GM21529 (cell line): ENCODE results near the gene JAG2.

Experiments
- ATAC-seq: cut with Tn5 transposase; IDR thresholded peaks from one replicate; pipeline ENCODE4 v1.9.1; 2021; ENCODE audit not compliant: unreplicated experiment

JAG2 gene

GRCh38 chr14:105168496-105168978 is at the start of gene JAG2:
TSS of gene JAG2 (minus strand) at chr14:105168776. CDS start at chr14:105168420, 356 bp downstream.
- no peak for ATAC-seq

GRCh38 chr14:105217774-105218173 is 49.2 kb upstream of the JAG2 start:
- ATAC-seq: no peak

DNA sequence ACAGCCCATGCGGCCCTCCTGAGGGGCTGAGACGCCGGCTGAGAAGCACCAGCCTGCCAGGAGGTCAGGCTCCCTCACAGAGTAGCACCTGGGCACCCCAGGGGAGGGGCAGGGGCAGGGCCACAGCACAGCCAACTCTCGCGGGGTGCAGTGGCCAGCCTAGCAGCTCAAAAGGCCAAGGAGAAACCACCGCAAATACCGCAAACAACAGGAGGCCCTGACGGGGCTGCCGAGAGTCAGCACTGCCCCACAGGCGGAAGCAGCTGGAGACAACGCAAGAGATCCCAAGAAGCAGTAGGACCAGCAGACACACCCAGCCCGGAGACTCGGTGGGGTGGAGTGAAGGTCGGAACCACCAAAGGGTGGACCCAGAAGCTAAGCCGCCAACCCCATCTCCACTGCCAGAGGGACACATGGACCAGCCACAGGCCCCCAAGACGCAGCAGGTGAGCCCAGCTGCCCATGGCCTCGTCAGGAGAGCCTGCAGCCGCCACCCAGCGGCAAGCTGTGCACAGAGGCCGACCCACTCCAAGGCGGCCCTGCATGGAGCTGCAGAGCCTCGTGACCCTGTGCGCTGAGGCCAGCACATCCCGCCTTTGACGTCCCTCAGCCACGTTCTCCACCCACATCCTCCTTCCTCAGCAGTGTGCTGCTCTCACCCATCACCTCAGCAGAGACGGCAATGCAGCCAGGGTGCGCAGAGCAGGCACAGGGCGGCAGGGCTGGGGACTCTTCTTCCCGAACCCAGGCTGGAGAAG is 48.1 kb upstream of the JAG2 start:
- ATAC-seq: no peak

GRCh38 chr14:105215602-105216001 is 47.0 kb upstream of the JAG2 start:
- ATAC-seq: no peak

- no peak for ATAC-seq
Observed at GRCh38 chr14:105214324-105214915, 45.8 kb upstream of the JAG2 start.

DNA sequence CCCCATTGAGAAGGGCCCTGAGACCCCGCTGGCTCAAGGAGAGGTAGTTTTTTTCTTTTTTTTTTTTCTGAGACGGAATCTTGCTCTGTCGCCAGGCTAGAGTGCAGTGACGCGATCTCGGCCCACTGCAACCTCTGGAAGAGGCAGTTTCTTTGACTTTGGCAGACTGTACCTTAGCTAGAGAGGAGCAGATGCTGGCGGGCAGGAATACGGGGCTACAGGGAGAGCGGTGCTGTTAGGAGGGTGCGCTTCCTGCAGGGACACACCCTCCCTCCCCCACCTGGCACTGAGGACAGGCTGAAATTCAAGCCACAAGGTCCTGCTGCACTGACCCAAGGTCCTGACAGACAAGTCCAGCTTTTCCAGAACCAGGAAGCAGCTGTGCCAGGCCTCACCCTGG is 44.8 kb upstream of the JAG2 start:
- no peak for ATAC-seq

DNA sequence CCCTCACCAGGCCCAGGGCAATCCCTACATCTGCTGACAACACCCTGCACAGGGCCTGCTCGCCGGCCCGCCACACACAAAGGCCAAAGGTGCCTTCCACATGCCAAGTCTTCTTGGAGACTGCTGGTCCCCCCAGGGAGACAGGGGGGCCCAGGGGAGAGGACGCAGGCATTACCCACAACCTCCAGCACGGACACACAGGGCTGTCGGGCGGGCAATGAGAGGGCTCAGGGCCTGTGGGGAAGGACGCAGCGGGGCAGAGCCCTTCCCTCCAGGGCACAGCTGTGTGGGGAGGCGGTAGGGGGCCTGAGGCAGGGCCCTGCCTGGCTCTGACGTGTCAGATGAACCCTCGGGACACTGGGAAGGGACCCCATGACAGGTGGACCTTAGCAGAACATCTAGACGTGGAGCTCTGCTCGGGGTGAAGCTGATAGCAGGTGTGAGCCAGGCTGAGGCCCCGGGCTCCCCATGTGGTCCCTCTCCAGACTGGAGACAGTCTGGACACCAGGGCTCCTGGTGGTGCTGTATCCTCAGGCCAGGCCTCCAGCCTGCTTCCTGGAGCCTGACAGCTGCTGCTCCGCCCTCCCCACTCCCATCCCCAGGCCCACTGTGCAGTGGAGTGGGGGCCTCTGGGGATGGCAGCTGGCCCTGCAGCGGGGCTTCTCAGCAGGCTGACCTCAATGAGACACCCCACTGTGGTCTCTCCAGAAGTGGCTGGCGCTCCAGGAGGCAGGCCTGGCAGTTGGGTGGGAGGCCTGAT is 44.1 kb upstream of the JAG2 start:
- ATAC-seq: no peak

DNA sequence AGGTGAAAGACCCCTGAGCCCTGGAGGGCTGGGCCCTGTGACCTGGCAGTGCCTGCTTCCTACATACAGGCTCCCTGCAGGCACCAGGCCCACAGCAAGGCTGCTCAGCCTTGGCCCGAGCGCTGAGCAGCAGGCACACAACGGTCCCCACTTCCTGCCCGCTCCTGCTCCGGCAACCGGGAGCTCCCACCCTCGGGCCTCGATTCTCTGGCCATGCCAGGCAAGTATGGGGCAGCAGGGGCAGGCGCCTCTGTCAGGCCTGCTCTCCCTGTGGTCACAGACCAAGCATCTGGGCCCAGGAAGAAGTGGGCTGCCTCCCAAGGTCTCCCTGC is 43.1 kb upstream of the JAG2 start:
- ATAC-seq: no peak

GRCh38 chr14:105211086-105211757 is 42.6 kb upstream of the JAG2 start:
- ATAC-seq: no peak

DNA sequence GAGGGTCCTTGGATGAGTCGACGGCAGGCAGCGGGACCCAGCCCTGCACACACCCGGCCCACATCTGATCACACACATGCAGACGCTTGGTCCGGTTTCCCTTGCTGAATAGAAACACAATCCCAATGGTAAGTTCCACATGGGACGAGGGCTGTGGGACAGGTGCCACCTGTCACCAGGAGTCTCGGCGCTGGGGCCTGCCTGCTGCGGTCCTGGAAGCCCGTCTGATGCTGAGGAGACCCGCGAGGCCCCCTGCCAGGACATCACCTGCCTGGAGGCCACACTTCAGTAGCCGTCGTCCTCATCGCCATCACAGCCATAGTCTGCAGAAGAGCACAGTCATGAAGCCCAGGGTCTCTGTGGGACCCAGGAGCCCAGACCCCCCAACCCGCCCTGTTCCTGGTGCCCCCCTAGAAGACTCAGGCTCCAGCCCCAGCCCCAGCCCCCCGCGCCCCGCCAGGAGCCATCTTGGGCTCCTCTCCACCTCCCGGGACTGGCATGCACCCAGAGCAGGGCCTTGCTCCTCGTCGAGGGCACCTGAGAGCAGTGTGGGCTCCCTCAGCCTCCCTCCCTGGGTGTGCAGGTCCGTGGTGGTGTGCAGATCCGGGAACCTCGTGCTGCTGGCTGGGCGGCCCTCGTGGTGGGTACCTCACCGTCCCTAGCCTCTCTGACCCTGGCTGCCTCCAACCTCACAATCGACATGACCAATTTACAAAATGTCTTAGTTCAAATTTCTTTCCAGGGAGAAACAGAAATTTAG is 41.9 kb upstream of the JAG2 start:
- ATAC-seq: no peak

- no peak for ATAC-seq
Observed at GRCh38 chr14:105209646-105210045, 41.1 kb upstream of the JAG2 start.

DNA sequence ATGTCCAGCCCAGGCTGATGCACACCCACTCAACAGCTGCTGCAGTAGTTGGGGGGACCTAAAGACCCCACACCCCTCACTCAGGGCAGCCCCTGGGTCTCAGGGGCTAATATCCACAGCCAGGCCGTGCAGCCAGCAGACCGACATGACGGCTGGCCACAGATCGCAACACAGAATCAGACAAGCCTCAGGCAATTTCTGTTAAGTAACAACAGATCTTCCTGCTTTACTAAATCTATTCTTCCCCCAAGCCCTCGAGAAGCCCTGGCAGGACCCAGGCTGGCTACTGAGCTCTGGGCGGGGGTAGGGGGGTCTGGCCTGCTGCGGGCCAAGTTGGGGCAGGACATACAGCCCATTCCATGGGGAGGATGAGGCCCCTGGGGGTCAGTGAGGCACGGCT is 40.5 kb upstream of the JAG2 start:
- ATAC-seq: no peak

DNA sequence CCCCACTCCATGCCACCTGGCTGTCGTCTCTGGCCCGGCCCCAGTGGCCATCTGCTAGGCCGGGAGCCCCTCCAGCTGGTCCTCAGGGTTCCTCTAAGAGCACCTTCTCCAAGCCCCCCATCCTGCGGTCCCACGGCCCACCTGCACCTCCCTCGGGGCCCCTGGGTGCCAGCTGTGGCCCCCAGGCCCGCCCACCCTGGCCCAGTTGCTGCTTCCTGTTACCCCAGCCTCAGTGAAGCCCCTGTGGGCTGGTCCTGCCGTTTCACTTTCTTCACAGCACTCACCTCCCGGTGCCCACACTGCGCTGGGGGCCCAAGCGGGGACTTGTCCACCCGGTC is 40.1 kb upstream of the JAG2 start:
- ATAC-seq: no peak

GRCh38 chr14:105207996-105208737 is 39.6 kb upstream of the JAG2 start:
- ATAC-seq: no peak

GRCh38 chr14:105207460-105207901 is 38.9 kb upstream of the JAG2 start:
- no peak for ATAC-seq

DNA sequence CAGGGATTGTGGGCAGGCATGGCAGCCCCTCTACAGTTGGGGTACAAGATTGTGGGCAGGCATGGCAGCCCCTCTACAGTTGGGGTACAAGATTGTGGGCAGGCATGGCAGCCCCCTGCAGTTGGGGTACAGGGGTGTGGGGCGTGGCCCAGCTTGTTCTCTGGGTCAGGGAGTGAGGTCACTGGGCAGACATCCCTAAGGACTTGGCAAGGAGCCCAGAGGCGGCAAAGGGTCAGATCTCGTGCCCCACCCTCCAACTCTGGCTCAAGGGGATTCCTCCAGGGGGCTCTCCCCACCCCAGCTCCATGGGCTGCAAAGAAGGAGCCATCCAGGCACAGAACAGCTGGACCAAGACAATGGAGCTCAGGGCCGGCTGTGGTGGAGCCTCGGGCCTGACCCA is 38.3 kb upstream of the JAG2 start:
- ATAC-seq: no peak

DNA sequence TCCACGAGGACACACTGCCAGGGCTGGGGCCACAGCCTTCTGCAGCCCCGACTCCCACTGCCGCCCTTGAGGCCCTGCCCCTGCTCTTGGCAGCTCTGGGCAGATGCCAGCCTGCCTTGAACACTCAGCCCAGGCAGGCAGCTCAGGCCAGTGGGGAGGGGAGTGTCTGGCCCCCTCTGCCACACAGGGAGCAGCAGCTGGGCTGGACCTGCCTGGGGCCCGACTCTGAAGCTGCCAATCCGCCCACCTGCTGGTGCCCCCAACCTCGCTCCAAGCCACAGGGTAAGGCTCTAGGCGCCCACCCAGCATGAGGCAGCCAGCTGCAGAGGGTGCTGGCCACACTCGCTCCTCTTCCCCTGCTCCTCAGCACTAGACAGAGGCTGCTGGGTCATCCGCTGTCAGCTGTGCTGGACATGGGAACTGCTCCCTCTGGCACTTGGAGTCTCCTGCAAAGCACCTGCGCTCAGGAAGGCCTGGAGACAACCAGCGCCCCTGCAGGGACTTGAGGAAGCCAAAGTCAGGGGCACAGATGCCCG is 37.2 kb upstream of the JAG2 start:
- no peak for ATAC-seq

DNA sequence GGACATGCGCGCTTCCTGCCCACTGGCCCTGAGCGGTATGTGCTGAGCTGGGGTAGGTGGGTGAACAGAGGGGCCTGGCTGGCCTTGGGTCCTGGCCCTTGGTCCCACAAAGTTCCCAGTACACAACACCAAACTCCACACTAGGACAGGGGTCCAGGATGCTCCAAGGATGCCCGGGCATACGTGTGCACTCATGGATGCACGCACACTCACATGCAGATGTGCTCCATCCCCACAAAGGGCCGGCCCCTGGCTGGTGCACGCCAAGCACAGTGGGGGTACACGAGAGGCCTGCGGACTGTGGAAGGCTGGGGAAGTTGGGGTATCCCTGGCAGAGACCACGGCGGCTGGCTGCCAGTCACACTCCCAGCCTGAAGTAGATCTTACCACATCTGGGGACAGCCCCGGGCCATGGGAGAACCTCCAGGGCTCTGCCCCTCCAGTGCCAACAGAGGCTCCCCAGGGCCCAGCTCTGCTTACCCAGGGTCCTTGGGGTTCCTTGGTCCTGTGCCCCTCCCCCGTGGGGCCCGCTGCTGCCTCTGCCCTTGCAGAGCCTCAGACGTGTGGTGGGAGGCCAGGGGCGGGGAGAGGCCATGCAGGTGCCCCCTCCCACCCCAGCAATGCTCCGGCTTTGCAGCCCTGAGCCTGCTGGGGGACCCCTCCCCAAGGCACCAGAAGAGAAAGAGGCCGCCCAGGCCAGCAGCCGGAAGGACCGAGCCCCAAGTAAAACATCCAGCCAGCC is 36.5 kb upstream of the JAG2 start:
- no peak for ATAC-seq
